ENCODE results near the gene ATXN7L1.
A peak's percentile ranks its signal among the peaks of the same experiment; 100 is the strongest.

Gene ATXN7L1

DNA sequence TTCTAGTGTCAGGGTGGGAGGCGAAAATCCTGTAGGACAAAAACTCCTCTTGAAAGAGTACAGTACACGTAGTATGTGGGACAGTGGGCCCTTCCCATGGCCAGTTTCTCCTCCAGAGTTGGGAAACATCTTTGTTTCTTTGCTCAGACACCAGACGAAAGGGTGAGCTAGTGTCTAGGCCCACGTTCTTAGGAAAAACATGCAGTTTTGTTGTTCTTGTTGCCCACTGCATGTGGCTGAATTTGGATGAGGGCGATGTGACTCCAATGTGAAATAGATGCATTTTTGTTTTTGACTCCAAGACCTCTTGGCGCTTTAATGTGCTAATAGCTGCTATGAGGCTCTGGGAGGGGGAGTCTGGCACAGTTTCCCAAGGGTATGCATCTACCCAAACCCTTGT lies 100.8 kb downstream of the ATXN7L1 start:
- Mint-ChIP-seq H3K4me3 (no peak overlapping the region), H3K4me1 (no peaks in the 10 kb centered on the region), H3K27me3 (no peaks in the 10 kb centered on the region), H3K27ac (no peak overlapping the region), H3K36me3 (peaks cover 10% of the 10 kb centered on the region), H3K9me3 (no peaks in the 10 kb centered on the region)

DNA sequence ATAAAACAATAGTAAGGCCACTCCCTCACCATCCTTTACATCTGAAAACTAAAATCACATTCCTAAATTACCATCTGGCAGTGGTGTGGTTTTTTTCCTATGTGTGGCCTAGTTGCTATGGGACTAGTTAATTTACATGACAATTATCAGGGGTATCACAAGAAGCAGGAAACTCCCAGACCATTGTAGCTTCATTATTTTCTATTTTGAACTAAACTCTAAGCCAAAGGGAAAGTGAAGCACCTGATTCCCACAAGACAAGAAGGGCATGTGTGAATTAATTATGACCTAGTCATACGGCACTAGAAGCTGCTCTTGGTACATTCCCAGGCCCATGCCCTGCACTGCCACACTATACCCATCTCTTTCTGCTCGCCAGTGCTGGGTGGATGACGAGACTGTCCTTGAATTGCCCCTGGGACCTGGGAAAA lies 103.4 kb downstream of the ATXN7L1 start:
- Mint-ChIP-seq H3K36me3 (peaks cover 5% of the 10 kb centered on the region), H3K27ac (no peak overlapping the region), H3K9me3 (no peaks in the 10 kb centered on the region), H3K4me1 (no peaks in the 10 kb centered on the region), H3K27me3 (no peaks in the 10 kb centered on the region), H3K4me3 (no peak overlapping the region)

DNA sequence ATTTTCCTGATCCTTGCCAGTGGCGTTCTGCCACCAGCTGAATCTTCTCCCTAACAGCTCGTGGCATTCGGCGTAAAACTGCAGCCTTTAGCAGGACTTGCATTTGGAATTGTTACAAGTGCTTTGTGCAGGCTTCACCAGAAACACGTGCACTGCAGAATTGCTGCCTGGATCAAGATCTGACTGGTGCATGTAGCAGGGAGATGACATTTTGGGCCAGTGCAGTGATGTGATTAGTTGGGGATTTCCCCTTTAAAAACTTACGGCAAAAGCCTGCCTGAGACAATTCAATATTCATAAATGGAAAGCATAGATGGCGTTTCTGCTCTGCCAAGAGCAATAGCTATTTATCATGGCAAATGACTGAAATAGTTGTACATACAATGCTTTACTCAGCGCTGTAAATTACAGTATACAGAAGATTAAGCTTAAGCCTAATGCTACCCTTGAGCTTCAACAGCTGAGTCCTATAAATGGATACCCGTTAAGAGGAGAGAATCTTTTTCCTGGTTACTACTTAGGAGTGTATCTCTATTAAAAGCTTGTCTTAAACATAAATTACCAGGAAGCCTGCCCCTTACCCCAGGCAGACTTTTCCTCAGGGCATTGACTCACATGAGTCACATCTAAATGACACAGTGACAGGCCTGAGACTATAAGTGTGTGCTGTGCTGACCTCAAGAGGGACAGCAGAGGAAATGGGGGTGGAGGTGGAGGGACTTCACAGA lies 106.3 kb downstream of the ATXN7L1 start:
- H3K36me3 Mint-ChIP-seq = no peaks in the 10 kb centered on the region
- H3K4me3 Mint-ChIP-seq = no peak overlapping the region
- peak overlapping the region; percentile 37 for H3K27ac Mint-ChIP-seq
- peaks cover 14% of the 10 kb centered on the region for H3K4me1 Mint-ChIP-seq
- no peaks in the 10 kb centered on the region for H3K27me3 Mint-ChIP-seq
- H3K9me3 Mint-ChIP-seq = no peaks in the 10 kb centered on the region

DNA sequence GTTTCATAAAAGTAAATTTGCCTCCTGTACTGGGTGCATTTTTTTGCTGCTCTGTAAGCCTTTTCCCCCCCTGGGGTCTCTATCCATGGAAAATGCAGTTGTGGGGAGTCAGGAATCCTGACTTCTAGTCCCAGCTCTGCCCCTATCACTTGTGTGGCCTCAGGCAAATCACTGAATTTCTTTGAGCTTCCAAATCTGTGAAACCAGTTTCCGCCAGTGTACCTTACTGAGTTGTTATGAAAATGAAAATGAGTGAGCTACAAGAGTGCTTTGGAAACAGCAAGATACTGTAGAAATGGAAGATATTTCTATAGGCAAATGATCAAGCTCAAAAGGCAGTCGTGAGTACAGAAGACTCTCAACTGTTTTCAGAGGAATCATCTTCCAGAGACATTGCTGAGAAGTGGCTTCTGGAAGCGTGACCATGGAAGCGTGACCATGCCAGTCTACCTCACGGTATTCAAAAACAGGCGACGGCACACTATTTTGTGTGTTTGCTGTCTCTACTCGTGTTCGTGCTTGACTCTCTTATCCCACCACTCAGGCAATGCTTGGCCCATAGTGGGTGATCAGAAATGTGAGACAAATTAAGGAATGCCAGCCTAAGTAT lies 107.4 kb downstream of the ATXN7L1 start:
- Mint-ChIP-seq H3K27me3 (no peaks in the 10 kb centered on the region), H3K9me3 (no peaks in the 10 kb centered on the region), H3K4me1 (peaks cover 14% of the 10 kb centered on the region), H3K36me3 (no peaks in the 10 kb centered on the region), H3K27ac (no peak overlapping the region), H3K4me3 (no peak overlapping the region)

DNA sequence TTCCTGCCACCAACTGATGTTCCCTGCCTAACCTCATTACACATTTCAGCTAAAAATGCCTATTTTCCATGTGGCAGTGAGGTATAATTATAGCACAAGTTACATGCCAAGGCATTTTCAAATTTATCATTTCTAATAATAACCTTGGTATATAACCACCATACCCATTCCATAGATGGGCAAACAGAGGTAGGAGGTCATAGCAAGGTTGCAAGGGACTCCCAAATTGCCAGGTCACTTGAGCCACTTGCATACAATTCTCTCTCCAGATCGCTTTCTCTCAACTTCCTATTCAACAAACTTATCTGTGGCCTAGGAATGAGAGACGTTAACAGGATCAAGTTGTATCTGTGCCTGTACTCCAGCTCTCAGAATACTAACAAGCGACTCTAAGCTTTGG lies 108.3 kb downstream of the ATXN7L1 start:
- peaks cover 16% of the 10 kb centered on the region for H3K4me1 Mint-ChIP-seq
- H3K9me3 Mint-ChIP-seq = no peaks in the 10 kb centered on the region

DNA sequence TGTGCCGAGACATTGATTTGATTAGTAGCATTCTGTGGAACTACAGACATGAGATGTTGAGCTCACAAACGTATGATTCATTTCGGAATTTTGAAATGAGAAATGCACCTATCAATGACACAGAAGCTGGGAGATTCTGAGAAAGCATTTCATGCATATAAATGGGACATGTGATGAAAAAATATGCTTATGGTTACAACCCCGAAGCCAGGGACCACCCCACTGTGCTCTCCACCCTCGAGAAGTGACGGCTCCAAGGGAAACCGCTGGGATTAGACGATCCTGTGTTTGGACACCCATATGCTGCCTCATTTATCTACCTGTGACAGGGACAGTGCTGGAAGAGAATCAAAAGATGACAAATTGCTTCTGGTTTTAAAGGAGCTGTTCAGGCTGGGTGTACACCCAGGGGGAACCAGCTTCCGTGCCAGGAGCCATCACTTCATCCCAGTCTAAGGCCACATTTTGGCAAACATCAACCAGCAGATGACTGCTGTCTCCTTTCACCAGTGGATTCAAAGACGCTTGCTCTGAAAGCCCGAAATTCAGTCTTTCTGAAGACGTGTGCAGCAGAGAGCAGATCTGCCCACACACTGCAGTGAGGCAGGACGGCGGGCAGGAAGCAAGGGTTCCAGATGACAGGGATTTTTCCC lies 109.9 kb downstream of the ATXN7L1 start:
- H3K4me3 Mint-ChIP-seq = no peak overlapping the region

More for the DNA sequence above, 108.3 kb downstream of the ATXN7L1 start:
- no peak overlapping the region for H3K4me3 Mint-ChIP-seq
- H3K36me3 Mint-ChIP-seq = no peaks in the 10 kb centered on the region
- no peak overlapping the region for H3K27ac Mint-ChIP-seq
- no peaks in the 10 kb centered on the region for H3K27me3 Mint-ChIP-seq

DNA sequence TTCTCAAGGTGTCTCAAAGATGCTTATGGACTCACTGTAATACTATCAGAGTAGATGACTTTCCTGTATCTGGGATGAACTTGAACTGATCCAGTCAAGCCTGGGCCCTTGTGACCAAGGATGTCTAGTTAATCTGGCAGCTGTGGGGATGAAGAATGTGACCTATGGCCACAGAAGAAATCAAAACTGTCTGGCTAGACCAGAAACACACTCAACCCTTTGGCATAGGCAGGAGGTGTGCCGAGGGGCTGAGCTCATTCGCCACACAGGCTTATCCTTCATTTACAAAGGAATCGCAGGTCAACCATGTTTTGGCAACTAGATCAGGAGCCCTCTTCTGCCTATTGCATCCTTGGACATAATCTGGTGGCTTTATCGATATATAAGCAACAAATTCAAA lies 110.6 kb downstream of the ATXN7L1 start:
- Mint-ChIP-seq H3K4me1 (peaks cover 38% of the 10 kb centered on the region), H3K36me3 (no peaks in the 10 kb centered on the region), H3K4me3 (no peak overlapping the region), H3K27ac (no peak overlapping the region), H3K9me3 (no peaks in the 10 kb centered on the region), H3K27me3 (no peaks in the 10 kb centered on the region)

More for the DNA sequence above, 109.9 kb downstream of the ATXN7L1 start:
- peak overlapping the region; percentile 43 for H3K27ac Mint-ChIP-seq
- H3K4me1 Mint-ChIP-seq = peaks cover 31% of the 10 kb centered on the region
- H3K27me3 Mint-ChIP-seq = no peaks in the 10 kb centered on the region
- H3K36me3 Mint-ChIP-seq = no peaks in the 10 kb centered on the region
- no peaks in the 10 kb centered on the region for H3K9me3 Mint-ChIP-seq

DNA sequence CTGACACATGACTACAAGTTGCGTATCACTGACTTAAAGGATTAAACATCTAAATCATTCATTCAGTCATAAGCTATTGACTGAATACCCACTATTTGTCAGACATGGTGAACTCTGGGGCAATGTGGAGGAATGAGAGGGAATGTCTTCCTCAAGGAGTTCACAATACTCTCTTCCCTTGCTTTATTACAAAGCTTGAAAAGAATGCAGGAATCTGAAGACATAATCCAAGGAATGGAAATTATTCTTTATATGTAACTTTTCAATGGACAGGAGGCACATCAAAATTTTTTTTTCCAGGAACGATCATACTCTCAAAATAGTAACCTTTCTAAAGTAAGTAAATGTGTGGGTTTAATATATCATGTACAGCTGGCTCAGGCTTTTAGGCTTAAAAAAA lies 111.9 kb downstream of the ATXN7L1 start:
- no peak overlapping the region for H3K27ac Mint-ChIP-seq
- no peaks in the 10 kb centered on the region for H3K36me3 Mint-ChIP-seq
- H3K4me1 Mint-ChIP-seq = peaks cover 51% of the 10 kb centered on the region
- no peaks in the 10 kb centered on the region for H3K27me3 Mint-ChIP-seq
- H3K9me3 Mint-ChIP-seq = no peaks in the 10 kb centered on the region
- no peak overlapping the region for H3K4me3 Mint-ChIP-seq

DNA sequence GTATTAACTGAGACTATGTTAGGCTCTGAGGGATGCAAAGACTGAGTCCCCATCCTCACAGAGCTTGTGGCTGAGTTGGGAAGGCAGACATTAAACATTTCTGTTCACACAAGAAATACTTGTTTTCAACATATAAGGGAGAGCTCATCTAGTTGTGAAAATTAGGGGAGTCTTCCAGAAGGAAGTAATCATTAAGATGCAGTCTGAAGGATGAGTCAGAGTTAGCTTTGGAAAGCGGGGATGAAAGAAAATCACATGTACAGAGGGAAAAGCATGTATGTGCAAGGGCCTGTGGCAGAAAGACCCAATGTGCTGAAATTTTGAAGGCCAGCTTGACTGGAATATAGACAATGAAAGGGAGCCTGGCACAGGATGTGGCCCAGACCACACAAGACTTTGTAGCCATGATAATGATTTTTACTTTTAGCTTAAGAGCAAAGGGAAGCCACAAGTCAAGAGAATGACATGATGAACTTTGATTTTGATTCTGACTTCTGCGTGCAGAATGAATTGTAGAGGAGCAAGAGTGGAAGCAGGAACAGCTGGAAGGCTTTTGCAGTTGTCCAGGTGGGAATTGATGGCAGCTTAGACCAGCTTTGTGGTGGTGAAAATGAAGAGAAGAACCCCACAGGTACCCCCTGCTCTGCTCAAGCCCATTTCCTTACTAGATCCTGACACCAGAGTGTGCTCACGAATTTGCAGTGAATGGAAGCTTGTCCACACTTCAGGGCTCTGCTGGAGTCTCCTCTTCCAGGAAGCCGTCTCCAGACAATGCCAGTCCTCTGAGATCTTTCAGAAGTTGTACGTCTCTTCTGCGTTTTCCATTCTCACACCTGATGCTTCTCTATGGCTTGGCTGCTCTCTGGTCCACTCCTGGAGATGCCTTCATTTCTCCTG lies 115.6 kb downstream of the ATXN7L1 start:
- H3K36me3 Mint-ChIP-seq = peaks cover 2% of the 10 kb centered on the region
- peak overlapping the region; percentile 53 for H3K4me3 Mint-ChIP-seq
- H3K4me1 Mint-ChIP-seq = peaks cover 48% of the 10 kb centered on the region
- peak overlapping the region; percentile 38 for H3K27ac Mint-ChIP-seq
- H3K9me3 Mint-ChIP-seq = no peaks in the 10 kb centered on the region
- no peaks in the 10 kb centered on the region for H3K27me3 Mint-ChIP-seq

DNA sequence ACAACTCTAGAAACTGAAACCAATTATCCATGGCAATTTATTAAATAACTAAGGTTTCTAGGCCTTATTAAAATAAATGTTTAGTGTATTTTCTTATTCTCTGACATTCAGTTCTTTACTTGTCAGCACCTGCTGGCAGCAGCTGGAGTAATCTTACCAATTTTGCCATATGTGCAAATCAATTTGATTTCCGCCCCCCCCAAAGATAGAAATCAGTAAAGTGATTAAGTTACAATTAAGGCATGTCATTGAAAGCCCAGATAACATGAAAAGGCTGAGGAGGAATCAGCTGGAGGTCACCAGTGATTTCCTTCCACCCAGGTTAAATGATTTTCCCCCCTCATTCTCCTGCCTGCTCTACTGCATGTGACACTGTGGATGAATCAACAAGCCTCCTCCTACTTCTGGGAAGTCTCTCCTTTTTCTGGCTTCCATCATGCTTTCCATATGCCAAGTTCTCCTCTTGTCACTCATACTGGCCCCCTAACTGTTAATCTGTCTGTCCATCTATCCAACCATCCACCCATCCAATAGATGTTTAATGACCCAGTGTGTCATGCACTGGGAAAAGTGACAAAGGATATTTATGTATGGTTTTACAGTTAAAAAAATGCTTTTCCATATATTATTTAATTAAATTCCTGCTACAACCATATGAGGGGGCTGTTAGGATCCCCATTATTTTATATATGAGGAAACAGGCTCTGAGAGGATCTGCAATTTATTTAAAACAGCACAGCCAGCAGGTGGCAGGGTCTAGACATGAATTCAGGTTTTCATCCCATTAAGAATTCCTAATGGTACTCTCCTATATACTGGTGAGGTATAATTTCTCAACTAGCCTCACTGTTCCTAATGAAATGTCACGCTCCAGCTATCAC lies 116.5 kb downstream of the ATXN7L1 start:
- no peaks in the 10 kb centered on the region for H3K9me3 Mint-ChIP-seq
- no peak overlapping the region for H3K4me3 Mint-ChIP-seq
- no peak overlapping the region for H3K27ac Mint-ChIP-seq

DNA sequence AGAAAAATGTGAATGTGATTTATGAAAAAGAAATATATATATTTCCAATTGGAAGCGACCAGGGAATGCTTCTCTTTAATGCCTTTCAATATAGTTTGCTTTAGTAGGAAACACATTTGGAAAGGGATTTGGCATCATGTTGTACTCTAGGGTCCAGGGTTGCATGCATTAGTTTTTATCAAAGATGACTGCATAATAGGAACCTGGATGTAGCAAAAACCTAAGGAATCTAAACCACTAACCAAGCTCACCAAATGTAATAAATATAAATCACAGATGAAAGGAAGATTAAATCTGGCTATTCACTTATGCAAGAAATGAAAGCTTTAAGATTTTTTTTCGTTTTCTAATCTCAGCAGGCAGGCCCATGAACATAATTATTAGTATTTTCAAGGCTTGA lies 120.0 kb downstream of the ATXN7L1 start:
- Mint-ChIP-seq H3K36me3 (peaks cover 7% of the 10 kb centered on the region), H3K4me1 (peaks cover 24% of the 10 kb centered on the region), H3K27me3 (no peaks in the 10 kb centered on the region), H3K4me3 (no peak overlapping the region), H3K27ac (no peak overlapping the region), H3K9me3 (no peaks in the 10 kb centered on the region)

More for the DNA sequence above, 116.5 kb downstream of the ATXN7L1 start:
- peaks cover 2% of the 10 kb centered on the region for H3K36me3 Mint-ChIP-seq
- H3K27me3 Mint-ChIP-seq = no peaks in the 10 kb centered on the region
- peaks cover 43% of the 10 kb centered on the region for H3K4me1 Mint-ChIP-seq

DNA sequence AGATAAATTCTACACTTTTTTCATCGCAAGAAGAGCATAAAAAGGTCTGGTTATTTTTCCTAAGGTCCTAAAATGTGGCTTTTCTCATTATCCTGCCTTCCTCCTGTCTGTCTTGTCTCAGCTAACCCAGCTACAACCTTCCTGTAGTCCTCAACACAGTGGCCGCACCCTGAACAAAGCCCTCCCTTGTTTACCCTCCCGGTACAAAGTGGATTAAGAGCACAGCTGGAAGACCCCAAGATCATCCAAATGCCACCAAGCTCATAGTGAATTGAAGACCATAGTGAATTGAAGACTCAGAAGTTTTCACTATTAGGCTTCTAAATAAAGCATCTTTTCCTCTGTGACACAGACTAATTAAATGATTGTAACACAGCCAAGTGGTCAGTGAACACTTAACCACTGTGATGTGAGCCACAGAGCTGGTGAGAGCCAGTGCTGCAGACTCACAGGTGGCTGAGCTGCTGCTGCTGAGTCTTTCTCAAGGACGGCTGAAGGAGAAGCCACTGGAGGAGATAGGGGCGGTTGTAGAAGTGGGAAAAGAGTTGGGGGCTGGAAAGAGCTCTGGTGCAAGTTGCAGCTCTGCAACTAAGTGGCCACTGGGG lies 123.6 kb downstream of the ATXN7L1 start:
- no peaks in the 10 kb centered on the region for H3K27me3 Mint-ChIP-seq
- H3K4me1 Mint-ChIP-seq = peaks cover 5% of the 10 kb centered on the region

DNA sequence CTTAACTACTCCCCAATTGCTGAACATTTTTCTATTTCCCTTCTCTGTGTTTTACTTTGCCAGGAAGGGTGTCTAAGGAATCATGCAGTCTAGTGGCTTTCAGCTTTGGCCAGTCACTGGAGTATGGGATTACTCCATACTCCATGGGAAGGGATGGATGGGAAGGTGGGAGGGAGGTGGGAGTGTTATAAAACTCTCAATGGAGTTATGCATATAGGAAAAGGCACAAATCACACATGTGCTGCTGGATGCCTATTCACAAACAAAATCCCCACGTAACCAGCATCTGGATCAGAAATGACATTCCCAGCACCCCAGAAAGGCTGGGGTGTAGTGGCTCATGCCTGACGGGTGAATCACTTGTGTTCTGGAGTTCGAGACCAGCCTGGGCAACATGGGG lies 125.3 kb downstream of the ATXN7L1 start:
- H3K4me3 Mint-ChIP-seq = no peak overlapping the region
- H3K4me1 Mint-ChIP-seq = peaks cover 5% of the 10 kb centered on the region
- H3K27me3 Mint-ChIP-seq = no peaks in the 10 kb centered on the region
- no peak overlapping the region for H3K27ac Mint-ChIP-seq
- no peaks in the 10 kb centered on the region for H3K9me3 Mint-ChIP-seq
- H3K36me3 Mint-ChIP-seq = peaks cover 15% of the 10 kb centered on the region

More for the DNA sequence above, 123.6 kb downstream of the ATXN7L1 start:
- peaks cover 15% of the 10 kb centered on the region for H3K36me3 Mint-ChIP-seq
- H3K27ac Mint-ChIP-seq = no peak overlapping the region
- H3K4me3 Mint-ChIP-seq = no peak overlapping the region
- no peaks in the 10 kb centered on the region for H3K9me3 Mint-ChIP-seq

DNA sequence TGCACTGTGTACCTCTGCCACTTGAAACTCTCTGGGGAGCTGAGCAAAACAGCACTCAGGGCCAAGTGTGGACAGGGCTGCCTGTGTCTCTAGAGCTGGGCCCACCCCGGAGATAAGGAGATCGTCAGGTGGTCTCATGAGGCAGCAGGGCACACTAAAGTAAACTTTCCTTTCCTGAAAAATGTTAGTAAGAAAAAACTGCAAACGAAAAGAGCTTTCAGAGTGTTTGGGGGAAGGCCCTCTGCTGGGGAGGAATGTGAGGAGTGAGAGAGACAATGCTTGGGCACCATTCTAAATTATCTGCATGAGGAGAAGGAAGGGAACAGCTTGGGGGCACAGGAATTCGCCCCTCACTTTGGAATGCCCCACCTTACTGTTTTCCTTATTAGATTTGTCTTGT lies 127.7 kb downstream of the ATXN7L1 start:
- no peak overlapping the region for H3K4me3 Mint-ChIP-seq
- no peaks in the 10 kb centered on the region for H3K9me3 Mint-ChIP-seq
- H3K27ac Mint-ChIP-seq = no peak overlapping the region
- H3K36me3 Mint-ChIP-seq = peaks cover 14% of the 10 kb centered on the region
- peaks cover 5% of the 10 kb centered on the region for H3K4me1 Mint-ChIP-seq
- no peaks in the 10 kb centered on the region for H3K27me3 Mint-ChIP-seq

All from activated naive CD4-positive, alpha-beta T cell treated with anti-CD3 and anti-CD28 coated beads, Interleukin-2, amount 50 U/mL, for 24 hours (primary cell).